ENCODE results near the gene EEF1AKMT3. TPM values are rescaled to one million over a fixed set of nuclear protein-coding genes. Genes with fewer than 3 reads are reported as not detected.

EEF1AKMT3 gene
- total RNA-seq, 1 donor from 2014 or later, result 3.1 TPM

DNA sequence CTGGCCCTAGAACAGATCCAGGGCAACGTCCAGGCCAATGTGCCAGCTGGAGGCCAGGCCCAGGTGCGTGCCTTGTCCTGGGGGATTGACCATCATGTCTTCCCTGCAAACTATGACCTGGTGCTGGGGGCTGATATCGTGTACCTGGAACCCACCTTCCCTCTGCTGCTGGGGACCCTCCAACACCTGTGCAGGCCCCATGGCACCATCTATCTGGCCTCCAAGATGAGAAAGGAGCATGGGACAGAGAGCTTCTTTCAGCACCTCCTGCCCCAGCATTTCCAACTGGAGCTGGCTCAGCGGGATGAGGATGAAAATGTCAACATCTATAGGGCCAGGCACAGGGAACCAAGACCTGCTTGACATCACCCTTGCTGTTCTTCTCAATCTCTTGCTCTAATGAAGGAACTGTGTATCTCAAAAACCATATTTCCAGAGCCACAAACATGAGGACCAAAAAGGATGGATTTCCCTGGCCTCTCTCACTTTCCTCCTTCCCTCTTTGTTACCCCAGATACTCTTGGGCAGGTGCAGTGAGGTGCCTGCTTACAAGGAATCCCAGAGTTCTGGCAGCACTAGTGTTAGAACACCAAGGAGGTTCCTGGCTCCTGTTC is 8.0 kb downstream of the EEF1AKMT3 start:
- intact Hi-C loops (cut with micrococcal nuclease), result no loop called here

DNA sequence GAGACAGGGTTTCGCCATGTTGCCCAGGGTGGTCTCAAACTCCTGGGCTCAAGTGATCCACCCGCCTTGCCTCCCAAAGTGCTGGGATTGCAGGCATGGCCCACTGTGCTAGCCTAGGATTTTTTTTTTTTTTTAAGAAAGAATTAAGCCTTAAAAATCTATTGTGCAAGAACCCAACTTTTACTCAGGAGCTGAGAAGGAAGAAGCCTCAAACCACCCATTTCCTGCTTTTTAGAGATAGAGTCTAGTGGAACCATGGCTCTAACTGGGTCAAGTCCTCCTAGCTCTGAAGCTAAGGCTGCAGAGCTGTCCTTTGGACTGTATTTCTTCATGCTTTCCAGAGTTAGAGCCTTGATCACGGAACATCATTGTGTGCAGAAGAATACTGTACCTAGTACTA is 8.8 kb downstream of the EEF1AKMT3 start:
- intact Hi-C loops (cut with micrococcal nuclease), result no loop called here

DNA sequence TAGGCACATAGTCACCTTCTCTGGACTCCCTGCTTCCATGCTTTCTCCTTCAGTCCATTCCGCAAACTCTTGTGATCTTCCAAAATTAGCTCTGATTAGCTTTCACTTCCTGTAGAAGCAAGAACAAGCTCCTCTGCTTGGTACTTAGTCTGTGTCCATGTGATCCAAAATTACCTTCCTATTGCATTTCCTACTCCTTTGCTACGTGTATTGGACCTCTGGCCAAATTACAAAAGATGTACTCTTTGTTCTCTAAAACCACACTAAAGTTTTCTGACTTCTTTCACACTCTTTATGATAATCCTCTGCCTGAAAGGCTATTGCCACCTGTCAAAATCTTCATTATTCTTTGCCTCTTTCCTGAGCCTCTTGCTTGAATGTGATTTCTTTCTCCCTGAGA is 9.4 kb downstream of the EEF1AKMT3 start:
- intact Hi-C loops (cut with micrococcal nuclease), result loop anchor here (1.0 kb wide), 4 partner anchors 10 to 124 kb away; partner anchors contain the start of genes EEF1AKMT3, MARCHF9 and METTL1

DNA sequence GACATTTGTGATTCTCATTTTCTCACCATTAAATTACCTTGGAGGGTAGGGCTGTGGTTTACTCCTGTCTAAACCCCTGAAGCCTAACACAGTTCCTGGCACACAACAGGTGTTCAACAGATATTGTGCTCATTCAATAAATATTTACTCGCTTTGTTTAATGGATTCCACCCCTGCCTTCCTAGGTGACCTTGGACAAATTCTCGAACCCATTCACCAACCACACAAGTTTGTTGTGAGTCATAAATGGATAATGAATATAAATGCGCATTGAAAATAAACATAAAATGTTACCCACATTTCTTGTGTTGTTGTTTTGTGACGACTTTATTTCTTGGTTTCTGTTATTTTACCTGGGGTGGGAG is 9.8 kb downstream of the EEF1AKMT3 start:
- intact Hi-C loops (cut with micrococcal nuclease), result loop anchor here (1.0 kb wide), 4 partner anchors 10 to 123 kb away; partner anchors contain the start of genes EEF1AKMT3, MARCHF9 and METTL1

DNA sequence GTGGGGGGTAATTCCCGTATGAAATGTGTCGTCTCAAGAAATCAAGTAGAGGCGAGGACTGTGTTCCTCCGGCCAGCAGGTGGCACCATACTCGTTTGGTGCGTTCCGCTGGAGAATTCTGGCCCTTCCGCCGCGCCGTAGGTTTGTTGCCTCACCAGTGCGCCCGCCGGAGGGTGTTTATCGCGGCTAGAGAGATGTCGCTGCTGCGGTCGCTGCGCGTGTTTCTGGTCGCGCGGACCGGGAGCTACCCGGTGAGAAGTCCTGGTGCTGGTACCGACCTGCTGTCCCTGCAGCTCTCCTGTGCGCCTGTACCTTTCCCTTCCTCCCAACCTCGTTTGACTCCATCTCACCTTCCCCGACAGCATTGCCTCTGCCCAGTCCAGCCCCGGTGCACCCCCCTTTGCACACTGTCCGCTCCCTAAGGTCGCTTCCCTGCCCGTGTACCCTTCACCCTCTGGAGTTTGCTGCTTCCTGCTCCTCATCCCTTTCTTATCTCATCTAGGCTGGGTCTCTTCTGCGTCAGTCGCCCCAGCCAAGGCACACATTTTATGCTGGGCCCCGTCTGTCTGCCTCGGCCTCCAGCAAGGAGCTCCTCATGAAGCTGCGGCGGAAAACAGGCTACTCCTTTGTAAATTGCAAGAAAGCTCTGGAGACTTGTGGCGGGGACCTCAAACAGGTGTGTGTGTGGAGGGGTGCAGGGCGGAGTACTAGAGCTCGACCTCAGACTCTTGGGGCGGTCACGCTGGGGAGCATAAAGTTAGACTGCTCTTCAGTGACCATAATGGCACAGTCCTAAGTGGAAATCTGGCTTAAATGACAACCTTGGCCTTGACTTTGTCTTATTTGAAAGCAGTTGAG is 10.4 kb downstream of the EEF1AKMT3 start, which contains the start of gene TSFM:
TSS of gene TSFM (plus strand) at position 180 of the 858 bp plus-strand sequence. CDS start at position 195, 15 bp downstream.
- intact Hi-C loops (cut with micrococcal nuclease), result loop anchor here (1.0 kb wide), 4 partner anchors 11 to 122 kb away; partner anchors contain the start of genes EEF1AKMT3, MARCHF9 and METTL1

DNA sequence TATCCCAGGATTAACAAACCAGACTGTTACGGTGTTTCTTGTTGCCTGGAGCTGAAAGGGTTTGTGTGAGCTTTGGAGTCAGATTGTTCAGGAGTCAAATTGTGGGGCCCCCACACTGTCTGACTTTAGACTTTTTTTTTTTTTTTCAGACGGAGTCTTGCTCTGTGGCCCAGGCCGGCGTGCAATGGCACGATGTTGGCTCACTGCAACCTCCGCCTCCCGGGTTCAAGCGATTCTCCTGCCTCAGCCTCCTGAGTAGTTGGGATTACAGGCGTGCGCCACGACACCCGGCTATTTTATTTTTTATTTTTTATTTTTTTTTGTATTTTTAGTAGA is 11.0 kb downstream of the EEF1AKMT3 start:
- intact Hi-C loops (cut with micrococcal nuclease), result no loop called here

DNA sequence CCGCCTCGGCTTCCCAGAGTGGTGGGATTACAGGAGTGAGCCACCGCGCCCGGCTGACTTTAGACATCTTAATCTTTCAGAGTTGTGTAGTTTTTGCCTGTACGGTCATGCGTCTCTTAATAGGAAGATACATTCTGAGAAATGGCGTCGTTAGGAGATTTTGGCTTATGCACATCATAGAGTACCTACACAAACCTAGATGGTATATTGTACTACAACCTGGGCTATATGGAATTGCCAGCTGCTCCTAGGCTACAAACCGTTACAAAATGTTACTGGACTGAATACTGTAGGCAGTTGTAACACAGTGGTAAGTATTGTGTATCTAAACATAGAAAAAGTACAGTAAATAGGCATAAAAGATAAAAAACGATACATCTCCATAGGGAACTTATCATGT is 11.4 kb downstream of the EEF1AKMT3 start:
- intact Hi-C loops (cut with micrococcal nuclease), result no loop called here

DNA sequence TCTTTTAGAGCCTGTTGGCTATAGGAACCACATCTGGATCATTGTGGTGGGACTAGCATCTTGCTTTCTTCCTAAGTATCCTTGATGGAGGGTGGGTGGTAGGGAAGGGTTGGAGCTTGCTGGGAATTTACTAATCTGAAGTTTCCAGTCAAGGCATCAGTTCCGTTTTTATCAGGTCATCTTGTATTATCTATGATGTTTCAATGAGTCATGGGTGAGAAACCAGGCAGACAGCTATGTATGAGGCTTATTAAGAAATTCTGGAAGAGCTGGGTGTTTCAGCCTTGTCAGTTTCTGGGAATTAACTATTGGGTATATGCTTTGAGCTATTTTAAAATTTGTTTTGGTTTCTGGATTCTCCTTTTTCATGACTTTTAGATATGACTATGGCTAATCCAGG is 21.5 kb downstream of the EEF1AKMT3 start:
- intact Hi-C loops (cut with micrococcal nuclease), result no loop called here

DNA sequence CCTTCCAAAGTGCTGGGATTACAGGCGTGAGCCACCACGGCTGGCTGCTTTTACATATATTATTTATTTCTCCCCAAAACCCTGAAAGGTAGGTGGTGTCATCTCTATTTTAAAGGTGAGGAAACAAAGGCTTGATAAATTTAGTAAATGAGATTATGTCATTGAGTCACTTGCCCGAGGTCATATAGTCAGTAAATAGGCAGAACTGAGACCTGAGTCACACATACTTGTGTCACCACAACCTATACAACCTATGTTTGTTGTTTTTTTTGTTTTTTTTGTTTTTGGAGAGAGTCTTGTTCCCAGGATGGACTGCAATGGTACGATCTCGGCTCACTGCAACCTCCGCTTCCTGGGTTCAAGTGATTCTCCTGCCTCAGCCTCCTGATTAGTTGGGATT is 22.9 kb downstream of the EEF1AKMT3 start:
- intact Hi-C loops (cut with micrococcal nuclease), result no loop called here

DNA sequence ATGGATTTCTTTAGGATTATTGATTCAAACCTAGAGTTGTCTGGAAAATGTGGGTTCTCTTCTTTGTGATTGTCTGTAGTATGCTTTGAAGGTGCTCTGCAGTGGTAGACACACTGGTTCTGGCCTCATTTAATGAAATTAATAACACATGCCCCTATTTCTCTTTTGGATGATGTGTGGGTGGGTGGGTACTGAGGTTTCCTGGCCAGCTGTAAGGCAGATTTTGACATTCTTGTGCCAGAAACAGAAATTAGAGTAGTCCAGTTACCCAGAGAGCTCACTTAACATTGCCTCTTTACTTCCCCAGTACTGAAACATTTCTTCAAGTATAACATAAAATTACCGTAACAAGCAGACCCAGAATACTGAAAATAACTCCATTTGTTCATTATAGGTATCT is 24.6 kb downstream of the EEF1AKMT3 start:
- intact Hi-C loops (cut with micrococcal nuclease), result no loop called here

DNA sequence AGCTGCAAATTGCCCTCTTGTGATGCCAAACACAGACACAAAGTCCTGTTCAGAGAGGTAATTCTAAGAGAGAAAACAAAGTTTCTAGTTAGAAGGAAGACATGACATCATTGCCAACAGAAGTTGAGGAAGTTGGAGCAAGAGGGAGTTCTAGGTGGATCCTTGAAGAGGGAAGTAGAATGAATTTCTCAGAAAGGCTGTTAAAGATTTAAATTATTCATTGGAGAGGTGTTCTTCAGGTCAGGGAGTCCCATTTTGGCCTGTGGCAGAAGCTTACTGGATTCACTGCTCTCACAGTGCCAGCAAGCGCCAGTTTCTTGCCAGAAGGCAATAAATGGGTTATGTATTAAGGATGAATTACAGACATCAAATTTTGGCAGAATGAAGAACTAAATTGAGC is 25.5 kb downstream of the EEF1AKMT3 start:
- intact Hi-C loops (cut with micrococcal nuclease), result no loop called here

DNA sequence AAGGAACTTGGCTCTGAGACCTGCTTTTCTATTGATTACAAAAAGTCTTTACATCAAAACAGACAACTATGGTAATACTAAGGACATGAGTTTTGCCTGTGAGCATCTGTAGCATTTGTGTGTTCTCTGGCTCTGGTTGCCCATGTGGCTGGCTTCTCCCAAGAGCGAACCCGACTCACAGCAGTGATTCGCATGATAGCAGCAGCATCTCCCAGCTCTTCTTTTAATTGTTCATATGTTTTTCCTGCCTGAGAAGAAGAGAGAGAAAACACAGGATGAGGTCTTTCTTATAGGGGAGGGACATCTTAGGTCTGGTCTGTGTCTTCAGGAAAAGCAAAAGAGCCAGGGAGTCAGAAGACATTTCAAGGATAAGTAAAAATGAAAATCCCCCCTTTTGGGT is 28.6 kb downstream of the EEF1AKMT3 start:
- intact Hi-C loops (cut with micrococcal nuclease), result no loop called here

DNA sequence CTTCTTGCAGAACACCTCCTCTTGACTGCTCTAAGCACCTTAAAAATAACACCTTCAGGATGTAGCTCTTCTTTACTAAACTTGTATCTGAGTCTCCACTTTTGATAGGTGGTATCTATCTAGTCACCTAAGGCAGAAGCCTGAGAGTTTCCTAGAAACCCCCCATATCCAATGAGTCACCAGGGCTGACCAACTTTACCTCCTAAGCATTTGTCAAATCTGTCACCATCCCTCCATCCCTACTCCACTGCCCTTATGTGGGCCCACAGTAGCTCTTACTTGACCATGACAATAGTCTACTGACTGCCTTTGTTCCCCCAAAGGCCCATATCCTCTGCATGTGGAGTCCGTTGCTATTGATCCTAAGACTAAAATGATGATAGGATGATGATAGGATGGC is 30.2 kb downstream of the EEF1AKMT3 start:
- intact Hi-C loops (cut with micrococcal nuclease), result loop anchor here (1.0 kb wide), 1 partner anchor 103 kb away; no protein-coding TSS in a partner anchor

DNA sequence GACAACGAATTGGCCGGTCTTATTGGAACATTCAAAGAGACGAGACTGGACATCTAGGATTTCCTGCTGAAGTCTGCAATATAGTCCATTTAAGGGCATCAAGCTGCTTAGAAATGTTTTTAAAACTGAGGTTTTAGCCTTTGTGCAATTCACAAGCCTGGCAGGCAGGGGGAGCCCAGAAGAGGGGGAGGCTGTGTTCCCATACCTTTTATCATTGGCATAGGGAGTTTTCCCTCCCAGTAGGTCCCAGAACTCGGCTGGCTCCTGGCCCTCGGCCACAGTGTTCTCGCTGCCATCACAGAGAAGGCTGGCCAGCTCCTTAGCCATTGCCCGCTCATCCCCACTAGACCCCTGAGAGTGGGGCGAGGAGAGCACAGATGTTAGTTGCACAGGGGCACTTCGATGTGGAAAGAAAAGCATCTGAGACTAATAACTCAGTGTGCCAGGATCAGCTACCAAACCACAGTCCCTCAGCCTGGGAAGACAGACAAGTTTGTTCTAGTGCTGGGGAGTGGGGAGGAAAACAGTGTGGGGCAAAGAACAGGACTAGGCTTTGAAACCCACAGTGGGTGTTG is 31.0 kb downstream of the EEF1AKMT3 start:
- intact Hi-C loops (cut with micrococcal nuclease), result loop anchor here (1.0 kb wide), 1 partner anchor 102 kb away; no protein-coding TSS in a partner anchor

DNA sequence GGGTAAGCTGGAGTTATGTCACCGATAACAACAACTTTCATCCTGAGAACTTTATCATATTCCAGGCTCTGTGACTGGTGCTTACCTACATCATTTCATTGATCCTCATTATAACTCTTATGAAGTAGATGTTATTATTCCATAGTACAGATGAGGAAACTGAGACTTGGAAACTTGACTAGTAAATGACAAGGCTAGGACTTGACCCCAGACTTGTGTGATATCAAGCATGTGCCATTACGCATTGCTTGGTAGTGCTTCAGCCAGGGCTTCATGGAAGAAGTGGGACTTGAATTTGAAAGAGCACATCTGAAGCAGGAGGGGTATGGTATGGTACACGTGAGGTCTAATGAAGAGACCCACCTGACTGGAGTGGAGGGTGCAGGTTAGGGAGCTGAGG is 34.3 kb downstream of the EEF1AKMT3 start:
- intact Hi-C loops (cut with micrococcal nuclease), result no loop called here

DNA sequence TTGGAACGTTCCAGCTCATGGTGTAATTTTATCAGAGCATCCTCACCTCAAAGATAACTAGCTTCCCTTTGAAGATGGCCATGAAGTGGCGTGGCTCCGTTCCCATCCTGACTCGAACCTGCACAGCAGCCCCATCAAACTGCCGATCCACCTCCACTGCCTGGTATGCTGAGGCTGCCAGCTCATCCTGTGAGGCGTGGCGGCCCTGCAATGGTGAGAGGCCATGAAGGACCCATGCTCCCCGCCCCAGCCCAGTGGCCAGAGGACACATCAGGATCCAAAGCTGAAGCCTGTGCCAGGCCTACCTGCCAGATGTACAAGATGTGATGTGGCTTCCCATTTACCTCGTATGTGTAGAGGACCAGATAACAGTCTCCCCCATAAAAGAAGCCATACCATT is 34.9 kb downstream of the EEF1AKMT3 start:
- intact Hi-C loops (cut with micrococcal nuclease), result no loop called here

DNA sequence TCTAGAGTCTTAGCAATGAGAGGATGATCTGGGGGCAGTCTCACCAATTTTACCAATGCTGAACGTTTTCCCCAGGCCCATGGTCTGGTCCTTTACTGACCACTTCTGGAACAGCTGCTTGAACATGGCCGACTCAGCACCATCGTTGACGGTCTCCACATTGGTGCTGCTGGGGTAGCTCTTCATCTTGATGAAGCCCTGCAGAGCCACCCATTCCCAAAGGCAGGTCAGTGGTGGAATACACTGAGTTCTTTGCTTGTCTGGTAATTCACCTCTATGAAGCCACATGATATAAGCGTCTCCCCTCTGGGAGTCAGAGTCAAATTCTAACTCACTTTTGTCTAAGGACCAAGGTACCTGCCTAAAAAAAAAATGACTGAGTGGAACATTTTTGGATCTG is 35.9 kb downstream of the EEF1AKMT3 start:
- intact Hi-C loops (cut with micrococcal nuclease), result no loop called here

DNA sequence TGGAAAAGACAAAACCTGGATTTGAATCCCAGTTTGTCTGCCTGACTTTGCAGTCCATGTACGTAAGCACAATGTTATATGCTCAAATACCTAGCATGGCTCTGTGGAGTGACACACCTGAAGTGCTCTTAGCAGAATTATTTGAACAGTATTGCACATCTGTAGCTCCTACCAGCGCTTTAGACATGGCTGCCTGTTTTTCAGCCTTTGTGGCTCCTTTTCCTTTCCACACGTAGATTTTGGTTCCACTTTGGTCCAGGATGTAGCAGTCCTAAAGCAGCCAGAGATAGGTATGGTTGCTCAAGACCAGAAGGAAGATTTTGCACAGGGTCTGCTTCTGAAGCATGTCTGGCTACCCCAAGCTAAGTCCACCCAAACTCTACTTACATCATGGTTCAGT is 37.0 kb downstream of the EEF1AKMT3 start:
- intact Hi-C loops (cut with micrococcal nuclease), result no loop called here

DNA sequence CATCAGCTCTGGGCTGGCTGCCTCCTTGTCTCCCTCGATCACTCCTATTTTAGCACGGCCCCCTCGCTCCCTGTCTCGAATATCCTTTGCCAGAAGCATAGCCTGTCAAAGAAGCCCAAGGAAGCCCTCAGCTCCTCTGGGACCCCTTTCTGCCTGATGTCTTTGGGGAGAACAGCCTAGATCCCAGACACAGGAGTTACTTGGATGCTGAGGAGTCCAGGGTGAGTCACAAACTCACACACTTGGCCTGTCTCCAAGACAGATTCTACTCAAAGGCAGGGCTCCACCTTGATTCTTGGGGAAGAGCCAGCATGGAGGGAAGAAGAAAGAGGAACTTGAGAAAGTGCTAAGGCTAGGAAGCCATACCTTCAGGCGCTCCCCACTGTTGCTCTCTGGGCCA is 38.0 kb downstream of the EEF1AKMT3 start:
- intact Hi-C loops (cut with micrococcal nuclease), result no loop called here

DNA sequence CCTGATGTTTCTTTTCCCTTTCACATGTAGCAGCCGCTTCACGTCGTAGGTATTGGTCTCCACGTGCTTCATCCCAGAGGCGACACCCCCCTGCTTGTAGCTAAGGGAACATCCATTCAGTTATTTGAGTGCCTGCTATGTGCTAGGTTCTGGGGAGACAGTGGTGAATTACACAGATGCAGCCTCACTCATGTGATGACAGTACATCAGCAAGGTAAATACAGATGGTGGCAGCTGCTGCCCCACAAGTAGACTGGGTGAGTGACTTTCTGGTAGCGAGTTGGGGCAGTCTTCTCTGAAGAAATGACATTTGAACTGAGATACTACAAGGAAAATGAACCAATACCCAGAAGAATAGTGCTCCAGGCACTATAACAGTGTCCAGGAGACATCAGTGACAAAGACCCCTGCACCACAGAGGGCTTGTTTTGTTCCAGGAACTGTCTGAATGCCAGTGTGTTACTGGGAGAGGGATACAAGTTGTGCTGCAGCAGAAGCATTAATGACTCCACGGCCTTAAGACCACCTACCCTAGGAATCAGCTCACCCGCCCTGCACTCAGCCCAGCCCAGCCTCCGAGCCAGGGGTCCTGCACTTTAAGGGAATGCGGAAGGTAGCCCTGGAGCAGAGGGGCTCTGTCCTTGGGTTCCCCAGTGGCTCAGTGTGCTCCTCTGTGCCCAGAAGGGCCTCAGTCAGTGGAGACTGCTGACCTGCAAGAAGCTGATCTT is 38.8 kb downstream of the EEF1AKMT3 start:
- intact Hi-C loops (cut with micrococcal nuclease), result no loop called here

DNA sequence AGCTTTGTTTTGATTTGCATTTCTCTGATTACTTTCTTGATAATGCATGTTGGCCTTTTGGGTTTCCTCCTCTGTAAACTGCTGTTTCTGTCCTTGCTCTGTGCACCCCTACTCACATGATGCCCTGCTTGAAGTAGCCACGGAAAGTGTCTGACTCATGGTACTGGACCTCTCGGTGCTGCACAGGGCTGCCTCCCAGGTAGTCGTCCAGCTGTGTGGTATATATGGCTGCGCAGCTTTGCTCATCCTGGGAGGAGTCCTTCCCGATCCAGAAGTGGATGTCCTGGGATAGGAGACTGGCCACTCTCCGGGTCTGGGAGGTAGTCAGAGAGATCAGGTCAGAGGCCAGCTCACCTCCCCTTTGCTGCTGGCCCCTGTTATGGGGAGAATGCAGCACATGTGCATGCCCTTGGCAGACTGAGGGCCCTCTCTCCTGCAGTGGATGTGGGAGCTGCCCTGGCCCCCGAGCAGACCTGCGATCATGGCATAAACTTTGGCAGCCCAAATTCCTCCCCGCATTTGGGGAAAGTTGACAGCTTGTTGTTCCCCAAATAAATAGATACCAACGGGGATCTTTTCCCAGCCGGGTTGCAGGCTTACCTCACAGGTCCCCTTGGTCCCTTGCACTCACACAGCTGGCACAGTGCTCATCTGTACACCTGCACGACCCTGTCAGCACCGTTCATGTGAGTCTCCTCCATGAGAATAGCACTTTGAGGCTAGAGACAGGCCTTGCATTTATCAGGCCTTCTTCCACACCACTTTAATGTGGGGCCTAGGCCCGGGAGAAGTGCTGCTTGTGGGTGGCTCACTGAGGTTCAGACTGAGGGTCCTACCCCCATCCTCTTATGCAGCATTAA is 40.9 kb downstream of the EEF1AKMT3 start:
- intact Hi-C loops (cut with micrococcal nuclease), result no loop called here

Measured in T-helper 2 cell treated with Interferon-gamma antibody and Interleukin-4, amounts not matched to agents 100 ng/mL and 5 ng/mL, for 36 hours (primary cell).